ENCODE data around the gene NFE2L2. TPM values are rescaled to one million over a fixed set of nuclear protein-coding genes. Genes with fewer than 3 reads are reported as not detected.

NFE2L2 gene
- total and polyA plus RNA-seq, 2 donors (not counting 1 experiment from before 2014, with no cell fraction given), result 142 to 166 TPM

GRCh38 chr2:177232098-177232704, 32.3 kb downstream of the NFE2L2 start:
- DNase-seq (ENCODE audit: low read depth in 2 of 2), result no peak
- Histone ChIP-seq H4K20me1 (ENCODE audit: control insufficient read depth, extremely low read depth, insufficient read depth, low read length) (no peaks in the 10 kb centered on the region), H3K9me3 (ENCODE audit: control insufficient read depth, insufficient read depth, low read depth, low read length) (no peaks in the 10 kb centered on the region), H3K9ac (ENCODE audit: insufficient read depth, low read length) (no peak overlapping the region), H3K4me2 (ENCODE audit: extremely low read depth, insufficient read depth, low read length) (no peak overlapping the region), H2AFZ (ENCODE audit: low read length) (no peak overlapping the region), H3K79me2 (ENCODE audit: control insufficient read depth, insufficient read depth, low read length) (peaks cover 48% of the 10 kb centered on the region), H3K4me1 (ENCODE audit: control insufficient read depth, extremely low read depth, insufficient read depth, low read length) (no peaks in the 10 kb centered on the region), H3K27me3 (ENCODE audit: control insufficient read depth, insufficient read depth, low read length) (no peaks in the 10 kb centered on the region), H3K36me3 (ENCODE audit: control insufficient read depth, insufficient read depth, low read length) (peaks cover 12% of the 10 kb centered on the region), H3K4me3 (replicated peaks in 1 of 4; ENCODE audit: control extremely low read depth in 1 of 4, insufficient read depth in 1 of 4, low read depth in 3 of 4, low read length in 4 of 4) (no peak overlapping the region), H3K27ac (ENCODE audit: insufficient read depth, low read length) (no peak overlapping the region)
- no peak for TF ChIP-seq EZH2 (IDR thresholded peaks at IDR 0.05; ENCODE audit: low read length, missing control alignments)
- TF ChIP-seq, protein P1, sequence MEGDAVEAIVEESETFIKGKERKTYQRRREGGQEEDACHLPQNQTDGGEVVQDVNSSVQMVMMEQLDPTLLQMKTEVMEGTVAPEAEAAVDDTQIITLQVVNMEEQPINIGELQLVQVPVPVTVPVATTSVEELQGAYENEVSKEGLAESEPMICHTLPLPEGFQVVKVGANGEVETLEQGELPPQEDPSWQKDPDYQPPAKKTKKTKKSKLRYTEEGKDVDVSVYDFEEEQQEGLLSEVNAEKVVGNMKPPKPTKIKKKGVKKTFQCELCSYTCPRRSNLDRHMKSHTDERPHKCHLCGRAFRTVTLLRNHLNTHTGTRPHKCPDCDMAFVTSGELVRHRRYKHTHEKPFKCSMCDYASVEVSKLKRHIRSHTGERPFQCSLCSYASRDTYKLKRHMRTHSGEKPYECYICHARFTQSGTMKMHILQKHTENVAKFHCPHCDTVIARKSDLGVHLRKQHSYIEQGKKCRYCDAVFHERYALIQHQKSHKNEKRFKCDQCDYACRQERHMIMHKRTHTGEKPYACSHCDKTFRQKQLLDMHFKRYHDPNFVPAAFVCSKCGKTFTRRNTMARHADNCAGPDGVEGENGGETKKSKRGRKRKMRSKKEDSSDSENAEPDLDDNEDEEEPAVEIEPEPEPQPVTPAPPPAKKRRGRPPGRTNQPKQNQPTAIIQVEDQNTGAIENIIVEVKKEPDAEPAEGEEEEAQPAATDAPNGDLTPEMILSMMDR (conservative IDR thresholded peaks at IDR 0.05 in 1 of 2, IDR thresholded peaks at IDR 0.05 in 1 of 2; ENCODE audit: low read depth in 1 of 2, low read length in 2 of 2), result no peak

DNA sequence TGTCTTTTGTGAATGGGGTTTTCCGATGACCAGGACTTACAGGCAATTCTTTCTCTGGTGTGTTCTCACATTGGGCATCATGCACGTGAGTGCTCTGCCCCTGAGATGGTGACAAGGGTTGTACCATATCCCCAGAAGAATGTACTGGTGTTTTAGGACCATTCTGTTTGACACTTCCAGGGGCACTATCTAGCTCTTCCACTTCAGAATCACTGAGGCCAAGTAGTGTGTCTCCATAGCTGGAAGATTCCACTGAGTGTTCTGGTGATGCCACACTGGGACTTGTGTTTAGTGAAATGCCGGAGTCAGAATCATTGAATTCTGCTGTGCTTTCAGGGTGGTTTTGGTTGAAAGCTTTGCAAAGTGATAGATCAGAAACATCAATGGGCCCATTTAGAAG, 33.3 kb downstream of the NFE2L2 start:
- Histone ChIP-seq H4K20me1 (ENCODE audit: control insufficient read depth, extremely low read depth, insufficient read depth, low read length) (no peaks in the 10 kb centered on the region), H3K36me3 (ENCODE audit: control insufficient read depth, insufficient read depth, low read length) (peaks cover 12% of the 10 kb centered on the region), H3K4me3 (replicated peaks in 1 of 4; ENCODE audit: control extremely low read depth in 1 of 4, insufficient read depth in 1 of 4, low read depth in 3 of 4, low read length in 4 of 4) (no peak overlapping the region), H3K79me2 (ENCODE audit: control insufficient read depth, insufficient read depth, low read length) (peaks cover 39% of the 10 kb centered on the region), H2AFZ (ENCODE audit: low read length) (no peak overlapping the region), H3K4me2 (ENCODE audit: extremely low read depth, insufficient read depth, low read length) (no peak overlapping the region), H3K27ac (ENCODE audit: insufficient read depth, low read length) (no peak overlapping the region), H3K9ac (ENCODE audit: insufficient read depth, low read length) (no peak overlapping the region), H3K27me3 (ENCODE audit: control insufficient read depth, insufficient read depth, low read length) (no peaks in the 10 kb centered on the region), H3K4me1 (ENCODE audit: control insufficient read depth, extremely low read depth, insufficient read depth, low read length) (no peaks in the 10 kb centered on the region), H3K9me3 (ENCODE audit: control insufficient read depth, insufficient read depth, low read depth, low read length) (no peaks in the 10 kb centered on the region)
- no peak for DNase-seq (ENCODE audit: low read depth in 2 of 2)
- no peak for TF ChIP-seq EZH2 (IDR thresholded peaks at IDR 0.05; ENCODE audit: low read length, missing control alignments)
- TF ChIP-seq, protein P1 (conservative IDR thresholded peaks at IDR 0.05 in 1 of 2, IDR thresholded peaks at IDR 0.05 in 1 of 2; ENCODE audit: low read depth in 1 of 2, low read length in 2 of 2), result no peak

DNA sequence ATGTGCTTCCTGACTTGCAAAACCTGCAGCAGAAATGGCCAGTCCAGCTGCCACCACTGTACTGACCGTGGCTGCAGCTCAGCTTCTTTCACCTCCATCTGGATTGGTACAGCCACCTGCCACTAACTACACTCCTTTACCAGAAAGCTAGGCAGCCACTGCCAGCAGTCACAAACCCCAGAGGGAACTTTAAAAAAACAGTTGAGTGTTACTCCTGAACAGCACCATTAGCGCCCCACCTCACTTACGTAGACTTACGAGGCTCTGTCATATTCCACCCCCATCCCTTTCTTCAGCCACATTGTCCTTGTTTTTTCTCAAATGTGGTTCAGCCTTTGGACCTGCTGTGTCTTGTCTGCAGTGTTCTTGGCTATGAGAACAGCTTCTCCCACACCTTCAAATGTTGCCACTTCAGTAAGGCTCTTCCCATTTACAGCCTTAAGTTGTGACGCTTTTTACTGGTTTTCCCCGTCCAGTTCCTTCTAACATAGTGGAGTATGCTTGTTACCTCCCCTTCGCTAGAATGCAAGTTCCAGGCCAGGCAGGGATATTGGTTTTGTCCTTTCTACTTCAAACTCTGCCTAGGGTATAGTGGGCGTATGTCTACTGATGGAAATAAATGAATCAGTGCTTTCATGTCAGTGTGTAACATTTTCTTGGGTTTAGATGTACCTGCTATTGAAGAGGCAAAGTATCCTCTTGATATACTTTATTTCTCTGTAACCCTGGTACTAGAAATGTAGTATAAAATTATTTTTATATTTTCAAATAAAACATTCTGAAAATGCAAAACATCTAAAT, 34.9 kb downstream of the NFE2L2 start:
- Histone ChIP-seq H3K4me1 (ENCODE audit: control insufficient read depth, extremely low read depth, insufficient read depth, low read length) (no peaks in the 10 kb centered on the region), H3K36me3 (ENCODE audit: control insufficient read depth, insufficient read depth, low read length) (peaks cover 12% of the 10 kb centered on the region), H3K4me2 (ENCODE audit: extremely low read depth, insufficient read depth, low read length) (no peak overlapping the region), H4K20me1 (ENCODE audit: control insufficient read depth, extremely low read depth, insufficient read depth, low read length) (no peaks in the 10 kb centered on the region), H3K79me2 (ENCODE audit: control insufficient read depth, insufficient read depth, low read length) (peaks cover 23% of the 10 kb centered on the region), H3K9me3 (ENCODE audit: control insufficient read depth, insufficient read depth, low read depth, low read length) (no peaks in the 10 kb centered on the region), H3K4me3 (replicated peaks in 1 of 4; ENCODE audit: control extremely low read depth in 1 of 4, insufficient read depth in 1 of 4, low read depth in 3 of 4, low read length in 4 of 4) (no peak overlapping the region), H3K9ac (ENCODE audit: insufficient read depth, low read length) (no peak overlapping the region), H3K27me3 (ENCODE audit: control insufficient read depth, insufficient read depth, low read length) (no peaks in the 10 kb centered on the region), H2AFZ (ENCODE audit: low read length) (no peak overlapping the region), H3K27ac (ENCODE audit: insufficient read depth, low read length) (no peak overlapping the region)
- no peak for TF ChIP-seq EZH2 (IDR thresholded peaks at IDR 0.05; ENCODE audit: low read length, missing control alignments)
- TF ChIP-seq, protein P1 (conservative IDR thresholded peaks at IDR 0.05 in 1 of 2, IDR thresholded peaks at IDR 0.05 in 1 of 2; ENCODE audit: low read depth in 1 of 2, low read length in 2 of 2), result no peak
- no peak for DNase-seq (ENCODE audit: low read depth in 2 of 2)

Data from fibroblast of lung (primary cell).